ENCODE measurements around the gene HSPA4L. TPM values are rescaled to one million over a fixed set of nuclear protein-coding genes. Genes with fewer than 3 reads are reported as not detected.

Gene HSPA4L
- total and polyA plus RNA-seq, 7 experiments from 2014 or later = 1.1 TPM; not detected in 6

DNA sequence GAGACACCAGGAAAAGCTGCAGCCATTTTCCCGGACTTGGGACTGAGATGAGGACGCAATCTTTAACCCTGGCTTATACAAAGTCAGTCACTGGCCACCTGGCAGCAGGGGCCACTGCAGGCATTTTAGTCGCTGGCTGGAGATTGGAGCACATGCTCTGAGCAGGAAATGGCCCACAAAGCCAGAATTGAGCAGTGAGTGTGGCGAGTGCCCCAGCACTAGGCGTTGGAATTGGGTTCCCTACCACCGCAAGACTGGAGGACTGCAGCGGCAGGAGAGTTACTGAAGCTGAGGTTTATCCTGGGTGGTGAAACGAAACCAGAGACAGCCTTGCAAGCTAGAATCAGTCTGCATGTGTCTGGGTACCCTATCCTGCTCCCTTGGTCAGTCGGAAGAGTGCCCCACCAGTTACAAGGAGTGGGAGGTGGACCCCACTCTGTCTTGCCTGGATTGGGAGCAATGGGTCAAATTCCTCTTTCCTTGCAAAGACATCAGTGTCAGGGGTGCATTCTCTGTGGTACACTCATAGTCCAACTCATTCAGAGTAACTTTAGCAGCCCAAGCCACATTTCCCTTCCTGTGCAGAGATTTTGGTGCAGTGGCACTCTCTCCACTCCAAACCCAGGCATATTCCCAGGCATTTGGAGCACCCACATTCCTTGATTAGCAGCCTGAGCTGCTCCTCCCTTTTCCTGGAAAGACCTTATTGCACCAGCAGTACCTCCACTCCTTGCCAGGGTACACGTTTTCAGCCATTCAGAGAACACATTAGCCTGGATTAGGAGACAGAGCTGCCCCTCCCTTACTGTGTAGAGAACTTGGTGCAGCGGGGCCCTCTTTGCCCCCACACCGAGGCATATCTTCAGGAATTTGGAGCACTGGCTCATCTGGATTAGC, 61.8 kb downstream of the HSPA4L start:
- no peaks in the 10 kb centered on the region for H3K27me3 ChIP-seq (ENCODE audit: control insufficient read depth in 2 of 2, insufficient read depth in 2 of 2, low read length in 2 of 2)
- H3K36me3 ChIP-seq (ENCODE audit: control insufficient read depth in 2 of 3, insufficient read depth in 3 of 3, low read length in 3 of 3) = no peaks in the 10 kb centered on the region
- Mint-ChIP-seq H3K9me3 (peaks cover 12 to 44% (median 25%) of the 10 kb centered on the region in 11 donors), H3K4me3 (no peak overlapping the region), H3K27ac (no peak overlapping the region), H3K4me1 (no peaks in the 10 kb centered on the region), H3K27me3 (no peaks in the 10 kb centered on the region), H3K36me3 (peaks cover 12 to 52% (median 44%) of the 10 kb centered on the region in 5 donors)
- intact Hi-C loops (cut with micrococcal nuclease) = no loop called here
- H3K4me1 ChIP-seq (ENCODE audit: control insufficient read depth in 2 of 2, insufficient read depth in 2 of 2, low read length in 2 of 2) = no peaks in the 10 kb centered on the region
- H3K4me3 ChIP-seq (ENCODE audit: low read length) = no peak overlapping the region
- no peak for ATAC-seq
- no peak for DNase-seq
- ChIA-PET POLR2A (no interaction called here), CTCF (no interaction called here)
- peaks cover 0 to 25% (median 0%) of the 10 kb centered on the region in 3 experiments for H3K9me3 ChIP-seq (ENCODE audit: control insufficient read depth in 2 of 3, low read length in 3 of 3)
- H3K27ac ChIP-seq (ENCODE audit: low read depth, low read length) = no peak overlapping the region

DNA sequence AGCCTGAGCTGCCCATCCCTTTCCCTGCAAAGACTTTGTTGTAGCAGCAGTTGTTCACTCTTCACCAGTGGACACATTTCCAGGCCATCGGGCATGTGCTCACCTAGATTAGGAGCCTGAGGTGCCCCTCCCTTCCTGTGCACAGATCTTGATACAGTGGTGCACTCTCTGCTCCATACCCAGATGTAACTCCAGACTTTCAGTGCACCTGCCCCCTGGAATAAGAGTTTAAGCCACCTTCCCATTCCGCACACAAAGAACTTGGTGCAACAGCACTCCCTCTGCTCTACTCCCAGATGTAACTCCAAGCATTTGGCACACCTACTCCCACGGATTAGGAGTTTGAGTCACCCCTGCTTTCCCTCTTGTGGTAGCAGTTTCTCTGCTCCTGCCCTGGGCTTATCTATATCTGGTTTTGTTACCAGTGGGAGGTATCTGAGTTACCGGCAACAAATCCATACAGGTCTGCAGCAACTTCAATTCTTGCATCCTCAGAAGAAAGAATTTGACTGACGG, 62.5 kb downstream of the HSPA4L start:
- intact Hi-C loops (cut with micrococcal nuclease) = no loop called here
- no peak overlapping the region for H3K4me3 Mint-ChIP-seq
- no peak overlapping the region for H3K27ac Mint-ChIP-seq

DNA sequence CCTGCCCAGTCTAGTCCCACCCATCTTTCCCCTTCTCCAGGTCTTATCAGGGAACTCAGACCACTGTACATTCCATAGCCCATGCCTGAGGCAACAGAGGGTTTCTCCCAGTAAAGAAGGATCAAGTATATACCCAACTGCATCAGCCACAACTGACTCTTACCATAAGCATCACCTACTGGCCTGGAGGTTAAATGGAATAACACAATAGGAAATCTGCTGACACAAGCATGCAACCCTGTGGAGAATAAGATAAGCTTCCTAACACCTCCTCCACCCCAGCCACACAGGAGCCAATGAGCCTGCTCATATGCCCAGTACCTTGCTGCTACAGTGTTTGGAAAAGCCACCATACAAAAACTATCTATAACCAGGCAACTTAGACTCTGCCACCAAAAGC, 63.9 kb downstream of the HSPA4L start:
- CTCF ChIA-PET = no interaction called here

More for the DNA sequence above, 62.5 kb downstream of the HSPA4L start:
- POLR2A ChIA-PET = no interaction called here
- H3K27me3 Mint-ChIP-seq = no peaks in the 10 kb centered on the region
- peaks cover 12 to 49% (median 30%) of the 10 kb centered on the region in 11 donors for H3K9me3 Mint-ChIP-seq
- peaks cover 16 to 57% (median 50%) of the 10 kb centered on the region in 5 donors for H3K36me3 Mint-ChIP-seq
- Histone ChIP-seq H3K27ac (ENCODE audit: low read depth, low read length) (no peak overlapping the region), H3K27me3 (ENCODE audit: control insufficient read depth in 2 of 2, insufficient read depth in 2 of 2, low read length in 2 of 2) (no peaks in the 10 kb centered on the region), H3K4me3 (ENCODE audit: low read length) (no peak overlapping the region), H3K4me1 (ENCODE audit: control insufficient read depth in 2 of 2, insufficient read depth in 2 of 2, low read length in 2 of 2) (no peaks in the 10 kb centered on the region), H3K9me3 (ENCODE audit: control insufficient read depth in 2 of 3, low read length in 3 of 3) (peaks cover 0 to 29% (median 2%) of the 10 kb centered on the region in 3 experiments), H3K36me3 (ENCODE audit: control insufficient read depth in 2 of 3, insufficient read depth in 3 of 3, low read length in 3 of 3) (no peaks in the 10 kb centered on the region)
- no peaks in the 10 kb centered on the region for H3K4me1 Mint-ChIP-seq
- no peak for DNase-seq
- CTCF ChIA-PET = no interaction called here
- no peak for ATAC-seq

DNA sequence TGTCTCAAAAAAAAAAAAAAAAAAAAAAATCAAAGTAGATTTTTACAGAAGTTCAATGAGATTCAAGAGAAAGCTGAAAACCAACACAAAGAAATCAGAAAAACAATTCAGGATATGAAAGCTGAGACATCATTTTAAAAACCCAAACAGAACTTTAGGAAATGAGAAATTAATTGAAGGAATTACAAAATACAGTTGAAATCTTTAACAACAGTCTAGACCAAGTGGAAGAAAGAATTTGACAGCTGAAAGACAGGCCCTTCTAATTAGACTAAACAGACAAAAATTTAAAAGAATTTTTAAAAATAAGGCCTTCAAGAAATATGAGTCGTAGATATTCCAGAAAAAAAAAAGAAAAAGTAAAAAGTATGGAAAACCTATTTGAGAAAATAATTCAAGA, 64.6 kb downstream of the HSPA4L start:
- CTCF ChIA-PET = no interaction called here

More for the DNA sequence above, 63.9 kb downstream of the HSPA4L start:
- peaks cover 21 to 62% (median 58%) of the 10 kb centered on the region in 5 donors for H3K36me3 Mint-ChIP-seq
- no peak overlapping the region for H3K4me3 Mint-ChIP-seq
- H3K4me1 ChIP-seq (ENCODE audit: control insufficient read depth in 2 of 2, insufficient read depth in 2 of 2, low read length in 2 of 2) = no peaks in the 10 kb centered on the region
- H3K9me3 ChIP-seq (ENCODE audit: control insufficient read depth in 2 of 3, low read length in 3 of 3) = peaks cover 0 to 29% (median 11%) of the 10 kb centered on the region in 3 experiments
- H3K4me1 Mint-ChIP-seq = no peaks in the 10 kb centered on the region
- peaks cover 19 to 63% (median 41%) of the 10 kb centered on the region in 11 donors for H3K9me3 Mint-ChIP-seq
- no peak overlapping the region for H3K4me3 ChIP-seq (ENCODE audit: low read length)
- DNase-seq (no peak), ATAC-seq (no peak)
- POLR2A ChIA-PET = no interaction called here
- no peak overlapping the region for H3K27ac ChIP-seq (ENCODE audit: low read depth, low read length)
- no peak overlapping the region for H3K27ac Mint-ChIP-seq
- intact Hi-C loops (cut with micrococcal nuclease) = no loop called here
- no peaks in the 10 kb centered on the region for H3K27me3 Mint-ChIP-seq
- no peaks in the 10 kb centered on the region for H3K27me3 ChIP-seq (ENCODE audit: control insufficient read depth in 2 of 2, insufficient read depth in 2 of 2, low read length in 2 of 2)
- H3K36me3 ChIP-seq (ENCODE audit: control insufficient read depth in 2 of 3, insufficient read depth in 3 of 3, low read length in 3 of 3) = no peaks in the 10 kb centered on the region

DNA sequence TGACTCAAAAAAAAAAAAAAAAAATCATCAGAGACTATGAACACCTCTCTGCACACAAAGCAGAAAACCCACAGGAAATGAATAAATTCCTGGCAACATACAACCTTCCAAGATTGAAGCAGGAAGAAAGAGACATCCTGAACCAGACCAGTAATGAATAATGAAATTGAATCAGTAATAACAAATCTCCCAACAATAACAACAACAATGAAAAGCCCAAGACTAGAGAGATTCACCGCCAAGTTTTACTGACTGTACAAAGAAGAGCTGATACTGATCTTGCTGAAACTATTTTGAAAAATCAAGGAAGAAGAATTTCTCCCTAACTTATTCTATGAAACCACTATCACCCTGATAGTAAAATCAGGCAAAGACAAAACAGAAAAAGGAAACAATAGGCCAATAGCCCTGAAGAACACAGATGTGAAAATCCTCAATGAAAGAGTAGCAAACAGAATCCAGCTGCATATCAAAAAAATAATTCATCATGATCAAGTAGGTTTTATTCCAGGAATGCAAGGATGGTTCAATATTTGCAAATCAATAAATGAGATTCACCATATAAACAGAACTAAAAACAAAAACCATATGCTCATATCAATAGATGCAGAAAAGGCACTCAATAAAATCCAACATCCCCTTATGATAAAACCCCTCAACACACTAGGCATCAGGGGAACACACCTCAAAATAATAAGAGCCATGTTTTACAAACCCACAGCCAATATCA, 67.5 kb downstream of the HSPA4L start:
- H3K4me3 ChIP-seq (ENCODE audit: low read length) = no peak overlapping the region
- H3K36me3 ChIP-seq (ENCODE audit: control insufficient read depth in 2 of 3, insufficient read depth in 3 of 3, low read length in 3 of 3) = no peaks in the 10 kb centered on the region
- H3K27ac ChIP-seq (ENCODE audit: low read depth, low read length) = no peak overlapping the region
- H3K27me3 ChIP-seq (ENCODE audit: control insufficient read depth in 2 of 2, insufficient read depth in 2 of 2, low read length in 2 of 2) = no peaks in the 10 kb centered on the region
- DNase-seq = peak in 1 of 9 donors; percentile 1
- intact Hi-C loops (cut with micrococcal nuclease) = no loop called here
- Mint-ChIP-seq H3K9me3 (peaks cover 23 to 91% (median 60%) of the 10 kb centered on the region in 11 donors), H3K4me3 (no peak overlapping the region), H3K27me3 (no peaks in the 10 kb centered on the region), H3K27ac (no peak overlapping the region), H3K36me3 (peaks cover 22 to 74% (median 59%) of the 10 kb centered on the region in 5 donors), H3K4me1 (no peaks in the 10 kb centered on the region)
- no peak for ATAC-seq
- POLR2A ChIA-PET = no interaction called here
- H3K4me1 ChIP-seq (ENCODE audit: control insufficient read depth in 2 of 2, insufficient read depth in 2 of 2, low read length in 2 of 2) = no peaks in the 10 kb centered on the region
- peaks cover 0 to 34% (median 16%) of the 10 kb centered on the region in 3 experiments for H3K9me3 ChIP-seq (ENCODE audit: control insufficient read depth in 2 of 3, low read length in 3 of 3)
- CTCF ChIA-PET = no interaction called here

More for the DNA sequence above, 64.6 kb downstream of the HSPA4L start:
- no peak for ATAC-seq
- POLR2A ChIA-PET = no interaction called here
- H3K9me3 ChIP-seq (ENCODE audit: control insufficient read depth in 2 of 3, low read length in 3 of 3) = peaks cover 0 to 29% (median 11%) of the 10 kb centered on the region in 3 experiments
- Mint-ChIP-seq H3K9me3 (peaks cover 19 to 70% (median 47%) of the 10 kb centered on the region in 11 donors), H3K36me3 (peaks cover 21 to 68% (median 60%) of the 10 kb centered on the region in 5 donors), H3K4me3 (no peak overlapping the region), H3K4me1 (no peaks in the 10 kb centered on the region), H3K27ac (no peak overlapping the region), H3K27me3 (no peaks in the 10 kb centered on the region)
- intact Hi-C loops (cut with micrococcal nuclease) = no loop called here
- H3K36me3 ChIP-seq (ENCODE audit: control insufficient read depth in 2 of 3, insufficient read depth in 3 of 3, low read length in 3 of 3) = no peaks in the 10 kb centered on the region
- DNase-seq = no peak
- H3K4me3 ChIP-seq (ENCODE audit: low read length) = no peak overlapping the region
- H3K4me1 ChIP-seq (ENCODE audit: control insufficient read depth in 2 of 2, insufficient read depth in 2 of 2, low read length in 2 of 2) = no peaks in the 10 kb centered on the region
- no peak overlapping the region for H3K27ac ChIP-seq (ENCODE audit: low read depth, low read length)
- H3K27me3 ChIP-seq (ENCODE audit: control insufficient read depth in 2 of 2, insufficient read depth in 2 of 2, low read length in 2 of 2) = no peaks in the 10 kb centered on the region

DNA sequence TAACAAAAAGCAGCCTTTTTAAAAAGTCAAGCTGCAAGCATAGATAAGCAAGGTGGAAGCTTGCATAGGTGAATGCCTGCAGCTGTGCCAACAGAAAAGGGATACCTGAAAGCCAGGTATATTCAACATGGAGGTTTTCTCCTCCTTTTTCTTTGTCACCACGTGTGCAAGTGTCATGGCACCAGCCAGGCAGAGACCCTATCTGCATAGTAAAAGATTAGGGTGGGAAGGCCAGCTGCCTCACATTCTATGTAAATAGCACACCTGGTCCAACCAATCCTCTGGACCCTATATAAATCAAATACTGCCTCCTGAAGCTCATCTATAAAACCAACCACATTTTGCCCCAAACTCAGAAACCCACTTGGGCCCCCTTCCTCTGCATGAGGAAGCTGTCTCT, 70.5 kb downstream of the HSPA4L start:
- intact Hi-C loops (cut with micrococcal nuclease) = no loop called here
- H3K36me3 Mint-ChIP-seq = peaks cover 12 to 63% (median 48%) of the 10 kb centered on the region in 5 donors
- Histone ChIP-seq H3K9me3 (ENCODE audit: control insufficient read depth in 2 of 3, low read length in 3 of 3) (peaks cover 0 to 21% (median 16%) of the 10 kb centered on the region in 3 experiments), H3K27ac (ENCODE audit: low read depth, low read length) (no peak overlapping the region), H3K4me1 (ENCODE audit: control insufficient read depth in 2 of 2, insufficient read depth in 2 of 2, low read length in 2 of 2) (no peaks in the 10 kb centered on the region), H3K27me3 (ENCODE audit: control insufficient read depth in 2 of 2, insufficient read depth in 2 of 2, low read length in 2 of 2) (no peaks in the 10 kb centered on the region), H3K36me3 (ENCODE audit: control insufficient read depth in 2 of 3, insufficient read depth in 3 of 3, low read length in 3 of 3) (no peaks in the 10 kb centered on the region), H3K4me3 (ENCODE audit: low read length) (no peak overlapping the region)
- H3K9me3 Mint-ChIP-seq = peaks cover 12 to 91% (median 52%) of the 10 kb centered on the region in 11 donors
- no peak for ATAC-seq
- peaks cover 0 to 2% (median 0%) of the 10 kb centered on the region in 7 donors for H3K4me1 Mint-ChIP-seq
- no peak overlapping the region for H3K4me3 Mint-ChIP-seq
- no peaks in the 10 kb centered on the region for H3K27me3 Mint-ChIP-seq
- no peak for DNase-seq
- H3K27ac Mint-ChIP-seq = no peak overlapping the region
- POLR2A ChIA-PET = no interaction called here
- CTCF ChIA-PET = no interaction called here

All from naive thymus-derived CD4-positive, alpha-beta T cell (primary cell).